Heart left ventricle (tissue), 16 donors: ENCODE data around the gene LPCAT2. TPM values are rescaled to one million over a fixed set of nuclear protein-coding genes. Genes with fewer than 3 reads are reported as not detected.
"Not testable (repeated sequence)": the region's sequence is repeated elsewhere in the genome, so short reads cannot be mapped to it uniquely, and the experiment has no call there.

Source experiments
- ATAC-seq, 4 donors: fragments of 200-7000 bp; cut with Tn5 transposase; one replicate each; pipeline ENCODE4 v1.9.1; 2020 to 2022; ENCODE audit warnings: moderate library complexity in 4 of 4, mild to moderate bottlenecking in 3 of 4, moderate number of reproducible peaks in 1 of 4
- DNase-seq, 5 donors: peaks; one replicate each; pipeline ENCODE4 v3.0.0-alpha.2; 2020
- H3K27ac ChIP-seq, 12 donors: fragments of 200-600 bp; sonication (generic) in 4 of 12; one replicate each; pipeline versions ENCODE4 v1.5.0 to v1.8.0; 2016 to 2022; ENCODE audit warnings: mild to moderate bottlenecking in 2 of 12
- H3K27me3 ChIP-seq, 9 donors: fragments of 200-600 bp; sonication (generic) in 2 of 9; one replicate each; pipeline versions ENCODE4 v1.5.1 to v1.8.0; 2016 to 2022; ENCODE audit warnings: mild to moderate bottlenecking in 3 of 9
- H3K36me3 ChIP-seq, 9 donors: fragments of 200-600 bp; sonication (generic) in 2 of 9; one replicate each; pipeline versions ENCODE4 v1.5.0 to v1.8.0; 2018 to 2022; ENCODE audit warnings: mild to moderate bottlenecking in 2 of 9
- H3K4me1 ChIP-seq, 12 donors: fragments of 200-600 bp; sonication (generic) in 4 of 12; one replicate each; pipeline versions ENCODE4 v1.5.0 to v1.8.0; 2016 to 2022; ENCODE audit warnings: mild to moderate bottlenecking in 3 of 12
- H3K4me3 ChIP-seq, 12 donors: fragments of 200-600 bp; sonication (generic) in 4 of 12; one replicate each; pipeline versions ENCODE4 v1.5.0 to v1.8.0; 2017 to 2022; ENCODE audit warnings: mild to moderate bottlenecking in 9 of 12, moderate library complexity in 4 of 12
- H3K9me3 ChIP-seq, 12 donors: fragments of 200-600 bp; sonication (generic) in 4 of 12; one replicate each; pipeline versions ENCODE4 v1.5.0 to v1.8.0; 2016 to 2022; ENCODE audit warnings: mild to moderate bottlenecking in 1 of 12
- CTCF ChIP-seq, 12 donors: fragments of 200-600 bp; sonication (generic) in 4 of 12; IDR thresholded peaks; one replicate each; pipeline versions ENCODE4 v1.5.0 to v1.8.0; 2018 to 2022; ENCODE audit warnings: antibody characterized with exemption in 12 of 12, mild to moderate bottlenecking in 5 of 12
- POLR2A ChIP-seq, 2 donors: fragments of 450-650 bp; IDR thresholded peaks; one replicate each; pipeline ENCODE4 v1.6.1; 2017; ENCODE audit warnings: antibody characterized with exemption in 2 of 2, mild to moderate bottlenecking in 2 of 2, moderate library complexity in 2 of 2
- WGBS, 4 donors: extraction: QIAGEN DNeasy Blood & Tissue Kit in 2 of 4; methylation state at CpG; one replicate each; pipeline versions ENCODE4 v1.1.5 to v1.1.7; 2013 to 2018; 5-methylcytosine and 5-hydroxymethylcytosine counted together
- intact Hi-C, 10 donors: fragments of 100-400 bp; cut with DNase I; formaldehyde crosslinking; loops; one replicate each; pipeline versions ENCODE4 v1.11.1 to v1.14.2; 2022
- polyA plus RNA-seq, 2 donors: library from polyadenylated mRNA; stranded (reverse); fragments of 200-250 nt; gene quantifications; one replicate each; pipeline ENCODE4 v1.2.3, GENCODE V29; 2013
- total RNA-seq, 9 donors: library from RNA; depleted of rRNA in 2 of 9; stranded (reverse); fragments of >200 nt in 2 of 9; fragmentation: NEBNext Ultra II Directional in 3 of 9; extraction: Animal tissue kit (Norgen Biotek cat#: 25700) in 3 of 9; gene quantifications; one replicate each; pipeline versions ENCODE4 v1.1.0 to v1.2.4, GENCODE V29; 2016 to 2023
- donor health status: ischemic (EF 13 %, LVEDD 7.1; RV severe dilation, severe dysfunction).
- donor health status: healthy with polysubstance abuse.
- donor health status: DM: no; HTN: yes; CAD: no.
- donor health status: DM: no; HTN: no; CAD: no.
- donor health status: ischemic (EF 25% LVEDD 6.9; RV normal size, moderate dysfunction).
- donor health status: ischemic (EF 25% LVEDD 5.7; RV mildly dilated, moderate dysfunction).
- donor health status: healthy.
- donor health status: DM: yes; HTN: yes; CAD: no.
- donor health status: ischemic (EF 35%, LVEDD 5.7; RV mildly dilated, moderate dysfunction).
- donor health status: nonischemic (EF 11% LVEDD 7.7; RV severe dilation, severe dysfunction).
- donor health status: DM: yes; HTN: yes; CAD: no.
- donor health status: PGD.
- donor health status: ischemic (EF 29% LVEDD 5.4; RV normal size, mild dysfunction).
- donor health status: nonischemic (EF 23%, LVEDD 6.1; RV moderate dilation, normal function).

The LPCAT2 gene
- total and polyA plus RNA-seq, 11 donors: 3.8 to 13.6 (median 6.5) TPM

GRCh38 chr16:55615071-55615470 is 106.2 kb downstream of the LPCAT2 start:
- Histone ChIP-seq H3K4me1 (no peaks in the 10 kb centered on the region), H3K27me3 (peaks cover 0 to 15% (median 0%) of the 10 kb centered on the region in 9 donors), H3K9me3 (no peaks in the 10 kb centered on the region), H3K4me3 (no peak overlapping the region), H3K27ac (no peak overlapping the region), H3K36me3 (no peaks in the 10 kb centered on the region)
- ATAC-seq: no peak
- no peak for DNase-seq
- TF ChIP-seq CTCF (IDR thresholded peaks at IDR 0.05) (no peak), POLR2A (IDR thresholded peaks at IDR 0.05) (no peak)
- 76 to 91% (median 84%) methylated on average over 3 of the region's 3 CpGs for WGBS, 4 donors
- intact Hi-C loops: no loop called here

GRCh38 chr16:55615670-55616069 is 106.8 kb downstream of the LPCAT2 start:
- ATAC-seq, H3K27ac ChIP-seq, H3K36me3 ChIP-seq, DNase-seq, H3K4me3 ChIP-seq, H3K9me3 ChIP-seq, H3K4me1 ChIP-seq, intact Hi-C loops: not testable (repeated sequence)
- H3K27me3 ChIP-seq: peaks cover 0 to 15% (median 0%) of the 10 kb centered on the region in 9 donors
- 78 to 90% (median 86%) methylated on average over 3 to 11 of the region's 11 CpGs for WGBS, 4 donors

GRCh38 chr16:55621771-55622170 is 112.9 kb downstream of the LPCAT2 start:
- TF ChIP-seq CTCF (IDR thresholded peaks at IDR 0.05): no peak
- no peak for TF ChIP-seq POLR2A (IDR thresholded peaks at IDR 0.05)
- intact Hi-C loops: no loop called here
- DNase-seq (no peak), ATAC-seq (no peak)
- Histone ChIP-seq H3K27ac (no peak overlapping the region), H3K27me3 (no peaks in the 10 kb centered on the region), H3K9me3 (no peaks in the 10 kb centered on the region), H3K4me3 (no peak overlapping the region), H3K4me1 (no peaks in the 10 kb centered on the region), H3K36me3 (no peaks in the 10 kb centered on the region)

- H3K4me3 ChIP-seq: no peak overlapping the region
- H3K9me3 ChIP-seq: no peaks in the 10 kb centered on the region
- TF ChIP-seq CTCF (IDR thresholded peaks at IDR 0.05): no peak
- no peak for TF ChIP-seq POLR2A (IDR thresholded peaks at IDR 0.05)
- no peaks in the 10 kb centered on the region for H3K4me1 ChIP-seq
- no peaks in the 10 kb centered on the region for H3K27me3 ChIP-seq
- WGBS, 4 donors: 82 to 96% (median 88%) methylated on average over 3 of the region's 3 CpGs
- no peak for ATAC-seq
- intact Hi-C loops: no loop called here
- no peak overlapping the region for H3K27ac ChIP-seq
- DNase-seq: no peak
- H3K36me3 ChIP-seq: no peaks in the 10 kb centered on the region
These were observed 113.4 kb downstream of the LPCAT2 start for GRCh38 chr16:55622272-55622671.

GRCh38 chr16:55622930-55623561 is 114.2 kb downstream of the LPCAT2 start:
- intact Hi-C loops: no loop called here
- no peaks in the 10 kb centered on the region for H3K36me3 ChIP-seq
- 31 to 47% (median 33%) methylated on average over 8 of the region's 8 CpGs for WGBS, 4 donors
- no peak for DNase-seq
- H3K4me1 ChIP-seq: no peaks in the 10 kb centered on the region
- TF ChIP-seq POLR2A (IDR thresholded peaks at IDR 0.05): no peak
- peak in 4 of 12 donors; percentile 8 to 20 (median 14) for TF ChIP-seq CTCF (IDR thresholded peaks at IDR 0.05)
- H3K27me3 ChIP-seq: no peaks in the 10 kb centered on the region
- no peak overlapping the region for H3K4me3 ChIP-seq
- ATAC-seq: no peak
- H3K27ac ChIP-seq: no peak overlapping the region
- H3K9me3 ChIP-seq: no peaks in the 10 kb centered on the region
